ENCODE results near the gene ZYX.
"Not testable (repeated sequence)": the region's sequence is repeated elsewhere in the genome, so short reads cannot be mapped to it uniquely, and the experiment has no call there.

Gene ZYX

DNA sequence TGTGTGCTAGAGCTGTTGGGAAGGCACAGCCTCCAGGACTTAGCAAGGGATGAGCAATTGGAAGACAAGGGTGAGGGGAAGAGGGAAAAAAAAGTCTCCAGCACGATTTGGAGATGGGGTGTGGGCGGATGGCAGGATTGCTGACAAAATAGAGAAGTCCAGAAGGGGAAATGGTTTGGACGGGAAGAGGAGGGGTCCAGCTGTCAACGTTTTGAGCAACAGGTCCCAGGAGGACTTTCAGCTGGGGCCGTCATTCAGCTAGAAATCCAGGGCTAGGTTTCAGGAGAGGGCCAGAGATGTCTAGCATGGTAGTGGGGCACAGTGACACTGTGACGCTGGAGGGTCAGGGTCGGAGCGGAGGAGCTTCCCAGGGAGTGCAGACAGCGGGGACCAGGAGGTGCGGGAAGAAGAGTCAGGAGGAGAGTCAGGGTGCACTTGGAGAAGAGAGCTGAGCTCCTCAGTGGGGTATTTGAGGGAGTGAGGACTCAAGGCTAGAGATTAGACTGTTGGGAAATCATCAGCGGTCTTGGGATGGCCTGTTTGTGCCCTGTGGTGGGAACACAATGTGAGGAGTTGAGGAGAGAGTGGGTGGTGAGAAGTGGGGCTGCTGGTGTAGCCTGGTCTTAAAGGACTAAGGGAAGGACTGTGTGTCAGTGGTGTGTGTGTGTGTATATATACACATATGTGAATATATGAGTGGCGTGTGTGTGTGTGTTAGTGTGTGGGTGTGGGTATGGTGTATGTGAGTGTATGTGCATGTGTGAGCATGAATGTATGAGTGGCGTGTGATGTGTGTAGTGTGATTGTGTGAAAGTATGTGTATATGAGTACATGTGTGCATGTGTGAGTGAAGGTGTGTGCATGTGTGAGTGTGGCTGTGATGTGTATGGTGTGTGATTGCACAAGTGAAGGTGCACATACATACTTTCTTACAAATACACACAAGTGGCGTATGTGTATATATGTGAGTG lies 3.8 kb downstream of the ZYX start:
- DNase-seq, result no peak

DNA sequence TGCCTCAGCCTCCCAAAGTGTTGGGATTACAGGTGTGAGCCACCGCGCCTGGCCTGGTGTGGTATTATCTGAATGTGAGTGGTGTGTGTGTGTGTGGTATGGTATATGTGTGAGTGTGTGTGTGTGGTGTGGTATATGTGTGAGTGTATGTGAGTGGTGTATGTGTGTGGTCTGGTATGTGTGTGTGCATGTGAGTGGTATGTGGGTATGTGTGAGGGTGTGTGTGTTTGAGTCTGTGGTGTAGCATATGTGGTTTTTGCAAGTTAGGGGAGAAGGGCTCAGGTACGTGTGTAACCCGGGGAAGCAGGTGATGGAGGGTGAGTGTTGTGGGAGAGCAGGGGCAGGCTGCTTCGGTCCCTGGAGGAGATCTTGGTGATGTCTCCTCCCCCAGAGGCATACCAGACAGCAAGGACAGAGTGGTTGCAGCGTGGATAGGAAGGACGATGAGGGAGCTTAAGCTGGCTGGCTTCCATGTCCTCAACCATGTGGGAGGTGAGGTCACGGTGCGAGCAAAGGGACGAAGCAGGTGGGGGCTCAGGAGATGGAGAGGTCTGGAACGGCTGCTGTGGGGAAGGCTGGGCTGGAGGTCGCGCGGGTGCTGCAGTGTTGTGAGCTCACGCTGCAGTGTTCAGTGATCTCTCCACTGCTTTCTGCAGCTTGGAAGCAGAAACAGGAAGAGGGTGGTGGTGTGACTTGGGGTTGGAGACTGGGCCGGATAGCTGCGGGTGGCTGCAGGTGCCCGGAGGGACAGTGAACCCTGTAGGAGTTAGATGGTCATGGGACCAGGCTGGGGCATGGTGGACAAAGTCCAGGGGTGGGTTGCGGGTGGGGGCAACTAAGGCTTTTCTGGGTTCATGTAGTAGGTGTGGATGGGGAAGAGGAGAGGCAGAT lies 5.0 kb downstream of the ZYX start:
- DNase-seq, result no peak

DNA sequence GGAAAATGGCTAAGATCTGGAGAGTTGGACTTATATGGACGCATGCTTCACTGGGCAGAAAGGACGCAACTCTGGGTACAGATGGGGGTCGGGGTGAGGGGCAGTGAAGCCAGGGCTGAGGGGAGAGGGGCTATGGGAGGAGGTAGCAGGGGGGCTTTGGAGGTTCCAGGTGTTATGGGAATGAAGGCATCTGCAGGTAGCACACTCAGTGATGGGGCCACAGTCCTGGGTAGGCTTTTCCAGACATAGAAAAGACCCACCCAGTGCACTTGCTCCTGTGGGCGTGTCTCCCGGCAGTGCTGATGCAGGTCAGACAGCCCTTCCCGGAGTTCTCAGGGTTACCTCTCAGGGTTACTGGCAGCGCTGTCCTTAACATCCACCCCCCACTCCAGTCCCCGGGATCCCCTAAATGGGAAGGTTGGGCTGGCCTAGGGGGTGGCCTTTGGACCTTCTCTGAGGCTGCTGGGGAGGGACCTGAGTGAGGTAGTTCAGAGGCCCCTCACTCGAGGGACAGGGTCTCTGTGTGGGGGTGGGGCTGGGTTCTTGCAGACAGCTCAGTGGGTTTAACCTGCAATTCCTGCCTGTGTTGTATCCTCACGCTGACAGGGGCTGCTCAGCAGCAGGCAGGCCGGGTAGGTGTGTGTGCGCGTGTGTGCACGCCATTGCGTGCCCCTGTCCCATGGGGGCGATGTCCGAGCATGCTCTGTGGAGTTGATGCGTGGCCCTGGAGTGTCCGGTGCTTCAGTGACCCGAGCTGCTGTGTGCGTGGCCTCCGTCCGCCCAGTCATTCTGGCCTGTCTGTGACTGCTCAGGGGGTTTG lies 6.2 kb downstream of the ZYX start:
- no peak for DNase-seq

DNA sequence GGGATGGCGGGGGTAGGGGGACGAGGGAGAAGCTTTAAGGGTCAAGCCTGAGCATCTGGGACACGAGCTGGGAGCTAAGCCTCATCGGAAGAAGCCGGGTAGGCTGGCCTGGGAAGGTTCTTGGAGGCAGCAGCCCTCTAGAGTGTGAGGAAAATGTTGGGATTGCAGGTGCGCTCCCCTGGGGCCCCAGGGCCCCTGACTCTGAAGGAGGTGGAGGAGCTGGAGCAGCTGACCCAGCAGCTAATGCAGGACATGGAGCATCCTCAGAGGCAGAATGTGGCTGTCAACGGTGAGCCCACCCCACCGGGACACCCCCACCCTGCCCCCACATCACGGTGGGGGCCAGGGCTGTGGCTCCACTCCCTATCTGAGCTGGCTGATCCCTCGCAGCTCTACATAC lies 6.9 kb downstream of the ZYX start:
- no peak for DNase-seq

DNA sequence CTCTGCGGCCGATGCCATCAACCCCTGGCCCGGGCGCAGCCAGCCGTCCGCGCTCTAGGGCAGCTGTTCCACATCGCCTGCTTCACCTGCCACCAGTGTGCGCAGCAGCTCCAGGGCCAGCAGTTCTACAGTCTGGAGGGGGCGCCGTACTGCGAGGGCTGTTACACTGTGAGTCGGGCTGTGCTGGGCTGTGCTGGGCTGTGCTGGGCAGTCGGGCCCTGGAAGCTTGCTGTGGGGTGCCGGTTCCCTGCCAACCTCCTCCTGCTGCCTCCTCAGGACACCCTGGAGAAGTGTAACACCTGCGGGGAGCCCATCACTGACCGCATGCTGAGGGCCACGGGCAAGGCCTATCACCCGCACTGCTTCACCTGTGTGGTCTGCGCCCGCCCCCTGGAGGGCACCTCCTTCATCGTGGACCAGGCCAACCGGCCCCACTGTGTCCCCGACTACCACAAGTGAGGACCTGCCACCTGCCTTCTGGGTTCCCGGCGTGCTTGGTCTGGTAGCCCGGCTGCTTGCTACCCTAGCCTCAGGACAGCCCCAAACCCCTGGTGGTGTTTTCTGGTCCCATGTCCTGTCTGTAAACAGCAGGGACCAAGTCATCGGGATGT lies 7.5 kb downstream of the ZYX start:
- DNase-seq, result no peak

DNA sequence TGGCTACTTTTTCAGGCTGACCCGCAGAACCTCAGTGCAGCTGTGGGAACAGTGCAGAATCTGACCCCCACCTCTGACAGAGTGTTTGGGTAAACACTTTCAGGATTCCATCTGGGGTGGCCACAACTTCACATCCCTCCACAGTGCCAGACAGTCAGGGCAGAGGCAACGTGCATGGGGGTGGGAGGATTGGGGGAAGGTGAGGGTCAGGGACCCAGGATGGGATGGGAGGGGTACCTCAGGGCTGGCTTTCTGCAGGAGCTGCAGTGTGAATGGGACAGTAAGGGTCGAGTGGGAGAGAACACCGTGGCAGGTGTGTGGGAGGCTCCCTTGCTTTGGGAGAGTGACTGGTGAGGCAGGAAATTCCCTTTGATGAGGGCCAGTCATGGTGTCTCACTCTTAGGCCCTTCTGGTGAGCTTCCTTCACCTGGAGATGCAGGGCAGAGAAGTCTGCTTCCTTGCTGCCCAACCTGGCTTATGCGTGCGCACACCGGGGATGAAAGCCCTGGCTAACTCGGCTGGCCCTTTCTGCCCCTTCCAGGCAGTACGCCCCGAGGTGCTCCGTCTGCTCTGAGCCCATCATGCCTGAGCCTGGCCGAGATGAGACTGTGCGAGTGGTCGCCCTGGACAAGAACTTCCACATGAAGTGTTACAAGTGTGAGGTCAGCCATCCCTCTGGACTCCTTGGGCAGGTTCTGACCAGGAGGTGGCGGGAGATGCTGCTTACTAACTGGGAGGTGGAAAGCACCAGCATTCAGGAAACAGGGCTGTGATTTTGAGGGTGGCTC lies 8.4 kb downstream of the ZYX start:
- DNase-seq, result no peak

DNA sequence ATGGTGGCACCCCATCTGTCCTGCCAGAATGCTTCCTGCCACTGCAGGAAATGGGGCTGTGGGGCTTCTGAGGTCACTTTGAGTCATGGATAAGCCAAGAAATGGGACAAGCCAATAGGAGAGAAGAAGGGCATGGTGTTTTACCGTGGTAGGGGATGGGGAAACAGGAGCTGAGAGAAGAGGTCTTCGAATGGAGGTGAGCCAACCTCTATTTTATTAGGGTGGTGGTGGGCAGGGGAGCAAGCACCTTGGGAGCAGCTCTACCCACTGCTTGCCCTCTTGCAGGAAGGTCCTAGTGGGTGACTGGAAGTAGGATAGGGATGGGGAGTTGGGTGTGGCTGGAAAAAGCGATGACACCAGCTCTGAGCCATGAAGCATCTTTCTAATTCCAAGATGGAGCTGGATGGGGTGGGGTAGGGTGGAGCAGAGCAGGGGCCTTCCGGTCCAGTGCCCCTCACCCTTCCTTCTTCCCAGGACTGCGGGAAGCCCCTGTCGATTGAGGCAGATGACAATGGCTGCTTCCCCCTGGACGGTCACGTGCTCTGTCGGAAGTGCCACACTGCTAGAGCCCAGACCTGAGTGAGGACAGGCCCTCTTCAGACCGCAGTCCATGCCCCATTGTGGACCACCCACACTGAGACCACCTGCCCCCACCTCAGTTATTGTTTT lies 9.1 kb downstream of the ZYX start:
- DNase-seq, result no peak

DNA sequence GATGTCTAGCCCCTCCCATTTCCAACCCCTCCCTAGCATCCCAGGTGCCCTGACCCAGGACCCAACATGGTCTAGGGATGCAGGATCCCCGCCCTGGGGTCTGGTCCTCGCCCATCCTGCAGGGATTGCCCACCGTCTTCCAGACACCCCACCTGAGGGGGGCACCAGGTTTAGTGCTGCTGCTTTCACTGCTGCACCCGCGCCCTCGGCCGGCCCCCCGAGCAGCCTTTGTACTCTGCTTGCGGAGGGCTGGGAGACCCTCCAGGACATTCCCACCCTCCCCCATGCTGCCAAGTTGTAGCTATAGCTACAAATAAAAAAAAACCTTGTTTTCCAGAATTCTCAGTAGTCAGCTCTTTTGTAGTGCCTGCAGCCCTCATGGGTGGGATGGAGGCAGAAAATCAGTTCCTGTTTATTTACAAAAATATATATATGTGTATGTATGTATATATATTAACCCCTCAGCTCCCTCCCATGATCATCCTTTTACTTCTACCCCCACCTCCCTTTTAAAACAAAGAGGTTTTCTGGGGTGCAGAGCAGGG lies 9.7 kb downstream of the ZYX start:
- DNase-seq, result no peak

DNA sequence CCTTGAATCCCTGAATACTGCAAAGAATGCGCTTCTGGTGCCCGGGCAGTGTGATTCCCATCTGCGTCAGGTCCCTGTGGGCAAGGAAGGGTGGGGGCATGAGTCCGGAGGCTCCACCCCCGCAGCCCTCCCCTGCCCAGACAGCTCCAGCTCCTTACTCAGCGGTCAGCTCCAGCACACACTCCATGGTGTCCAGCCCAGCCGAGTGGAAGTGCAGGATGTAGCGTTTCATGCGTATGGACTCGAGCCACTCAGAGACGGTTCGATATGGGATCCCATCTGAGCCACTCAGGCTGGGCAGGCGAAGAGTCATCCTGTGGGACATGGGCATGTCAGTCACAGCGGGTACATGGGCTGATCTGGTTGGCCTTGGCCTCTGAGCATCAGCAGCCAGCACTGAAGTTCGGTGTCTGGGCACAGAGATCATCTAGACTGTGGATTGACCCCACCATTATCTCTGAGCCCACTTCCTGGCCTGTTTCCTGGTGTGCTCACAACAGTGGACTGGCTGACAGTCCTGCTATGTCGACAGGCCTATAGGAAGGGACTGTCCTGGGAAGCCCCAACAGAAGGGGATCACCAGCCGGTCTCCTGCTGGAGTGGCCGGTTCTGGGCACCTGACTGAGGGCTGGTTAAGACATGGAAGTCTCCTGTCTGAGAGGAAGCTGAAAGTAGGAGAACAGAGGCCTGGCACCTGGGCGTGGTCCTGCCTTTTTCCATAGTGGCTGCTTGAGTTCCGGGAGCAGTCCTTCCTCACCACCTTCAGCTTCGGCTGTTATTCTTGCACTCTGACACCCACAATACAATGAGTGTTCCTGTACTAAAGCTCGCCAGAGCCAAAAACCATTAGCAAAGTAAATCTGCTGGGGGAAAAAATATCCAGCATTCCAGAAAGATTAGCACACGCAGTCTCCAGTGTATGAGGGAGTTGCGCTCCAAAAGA lies 10.6 kb downstream of the ZYX start:
- DNase-seq, result no peak

DNA sequence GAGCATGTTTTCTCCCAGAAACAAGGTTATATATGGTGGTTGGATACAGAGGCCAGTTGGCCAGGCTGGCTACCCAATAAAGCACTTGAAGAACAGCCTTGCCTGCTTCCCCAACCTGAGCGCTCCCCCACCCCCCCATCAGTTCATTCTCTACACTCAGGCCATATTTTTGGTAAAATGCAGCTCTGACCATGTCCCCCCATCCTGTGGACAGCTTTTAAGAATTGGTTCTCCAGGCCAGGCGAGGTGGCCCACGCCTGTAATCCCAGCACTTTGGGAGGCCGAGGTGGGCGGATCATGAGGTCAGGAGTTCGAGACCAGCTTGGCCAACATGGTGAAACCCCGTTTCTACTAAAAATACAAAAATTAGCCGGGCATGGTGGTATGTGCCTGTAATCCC lies 11.3 kb downstream of the ZYX start:
- DNase-seq, result not testable (repeated sequence)

DNA sequence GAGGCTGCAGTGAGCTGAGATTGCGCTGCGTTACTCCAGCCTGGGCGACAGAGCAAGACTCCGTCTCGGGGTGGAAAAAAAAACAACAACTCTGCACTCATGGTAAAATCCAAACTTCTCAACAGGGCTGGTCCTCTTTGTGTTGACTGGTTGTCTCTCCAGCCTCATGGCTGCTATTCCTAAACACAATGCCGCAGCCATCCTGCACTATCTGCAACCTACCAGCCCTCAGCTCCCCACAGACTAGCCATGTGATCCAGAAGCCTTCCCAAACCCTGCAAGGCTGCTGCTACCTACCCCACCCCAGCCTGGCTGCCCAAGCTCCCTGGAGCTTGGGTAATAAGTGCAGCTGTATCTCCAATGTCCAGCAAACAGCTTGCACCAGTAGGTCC lies 11.7 kb downstream of the ZYX start:
- DNase-seq, result no peak

DNA sequence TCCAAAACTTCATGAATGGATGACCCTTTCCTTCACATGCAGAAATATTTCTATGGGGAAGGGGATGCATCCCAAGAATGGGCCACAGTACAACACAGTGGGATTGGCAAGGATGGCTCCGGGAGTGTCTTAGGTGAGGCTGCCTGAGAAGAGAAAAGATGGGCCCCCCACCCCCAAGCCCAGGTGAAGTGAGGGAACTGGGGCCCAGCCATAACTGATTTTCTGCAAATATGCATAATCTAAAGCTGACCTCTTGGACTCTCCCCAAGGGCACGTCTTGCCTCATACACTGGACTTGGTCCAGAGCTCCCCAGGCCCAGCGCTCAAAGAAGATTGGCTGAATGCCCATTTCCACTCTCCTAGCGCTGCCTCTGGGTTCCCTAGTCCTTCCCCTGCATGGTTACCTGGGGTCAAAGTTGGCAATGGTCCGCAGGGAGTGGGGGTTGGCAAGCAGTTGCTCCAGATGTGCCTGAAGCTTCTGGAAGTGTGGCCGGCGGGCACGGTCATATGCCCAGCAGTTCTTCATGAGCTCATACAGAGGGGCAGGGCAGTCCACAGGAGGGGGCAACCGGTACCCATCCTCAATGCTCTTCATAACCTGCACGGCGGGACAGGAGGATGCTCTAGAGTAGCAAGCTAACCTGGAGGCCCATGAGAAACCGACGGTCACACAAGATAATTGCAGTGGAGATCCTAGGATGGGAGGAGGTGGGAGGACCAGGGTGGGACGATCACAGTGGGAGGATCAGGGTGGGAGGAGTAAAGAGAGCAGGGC lies 12.3 kb downstream of the ZYX start:
- DNase-seq, result no peak

DNA sequence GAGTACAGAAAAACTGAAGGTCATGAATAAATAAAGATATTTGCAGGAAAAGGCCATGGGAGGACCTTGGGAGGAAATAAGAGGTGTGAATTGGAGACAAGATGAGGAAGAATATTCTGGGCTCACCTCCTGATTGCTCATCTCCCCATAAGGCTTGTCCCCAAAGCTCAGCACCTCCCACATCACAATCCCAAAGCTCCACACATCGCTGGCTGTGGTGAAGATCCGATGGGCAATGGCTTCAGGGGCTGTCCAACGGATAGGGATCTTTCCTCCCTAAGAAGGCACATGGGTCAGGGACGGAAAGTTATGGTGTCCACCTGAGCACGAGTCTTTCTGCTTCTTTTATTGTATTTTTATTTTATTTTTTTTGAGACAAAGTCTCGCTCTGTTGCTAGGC lies 12.9 kb downstream of the ZYX start:
- DNase-seq, result no peak

DNA sequence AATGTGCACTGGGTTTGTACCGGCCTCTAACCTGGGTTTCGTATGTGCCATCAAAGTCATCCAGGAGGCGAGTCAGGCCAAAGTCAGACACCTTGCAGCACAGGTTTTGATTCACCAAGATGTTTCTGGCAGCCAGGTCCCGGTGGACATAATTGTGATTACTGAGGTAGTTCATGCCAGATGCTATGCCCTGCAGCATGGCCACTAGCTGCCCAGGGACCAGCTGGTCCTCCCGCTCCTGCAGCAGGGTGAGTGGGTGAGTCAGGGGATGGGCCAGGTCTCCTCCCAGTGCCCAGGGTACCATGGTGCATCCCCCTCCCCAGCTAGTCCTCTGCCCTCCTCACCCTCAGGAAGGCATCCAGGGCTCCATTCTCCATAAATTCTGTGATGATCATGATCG lies 13.6 kb downstream of the ZYX start:
- no peak for DNase-seq

DNA sequence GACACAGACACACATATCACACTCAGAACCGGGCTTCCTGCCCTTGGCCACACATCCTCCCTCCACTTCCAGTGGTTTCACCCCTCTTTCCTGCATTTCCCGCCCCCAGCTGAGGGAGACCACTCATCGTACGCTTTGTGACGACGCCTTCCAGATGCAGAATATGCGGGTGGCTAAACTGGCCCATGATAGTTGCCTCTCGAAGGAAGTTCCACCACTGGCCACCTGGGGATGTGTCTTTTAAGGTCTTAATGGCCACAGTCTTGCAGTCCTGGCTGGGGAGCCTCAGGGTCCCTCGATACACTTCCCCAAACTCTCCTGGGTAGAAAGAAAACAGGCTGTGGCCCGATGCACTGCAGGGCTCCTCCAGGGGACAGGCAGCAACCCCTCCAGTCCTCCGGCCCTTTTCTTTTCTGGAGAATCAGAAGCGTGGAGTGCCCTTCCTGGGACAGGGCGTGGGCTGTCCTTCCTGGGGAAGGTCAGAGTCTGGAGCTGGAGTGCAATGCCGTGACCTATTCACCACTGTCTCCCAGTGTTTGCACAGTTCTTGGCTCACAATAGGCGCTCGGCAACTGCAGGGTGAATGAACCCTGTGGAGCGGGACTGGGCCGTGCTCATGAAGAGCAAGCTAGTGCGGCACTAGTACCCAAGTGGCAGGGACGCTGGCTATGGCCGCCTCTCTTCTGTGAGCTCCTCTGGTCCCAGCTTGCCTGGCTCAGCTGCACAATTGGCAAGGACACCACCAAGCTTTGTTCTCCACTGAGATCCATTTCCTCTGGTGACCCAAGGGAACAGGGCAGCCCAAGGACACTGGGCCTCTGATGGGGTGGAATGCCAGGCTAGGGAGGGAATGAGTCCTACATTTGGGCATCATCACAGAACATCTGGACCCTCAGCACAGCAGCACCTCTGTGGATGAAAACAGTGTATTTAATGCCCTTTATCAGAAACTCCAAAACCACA lies 14.3 kb downstream of the ZYX start:
- no peak for DNase-seq

DNA sequence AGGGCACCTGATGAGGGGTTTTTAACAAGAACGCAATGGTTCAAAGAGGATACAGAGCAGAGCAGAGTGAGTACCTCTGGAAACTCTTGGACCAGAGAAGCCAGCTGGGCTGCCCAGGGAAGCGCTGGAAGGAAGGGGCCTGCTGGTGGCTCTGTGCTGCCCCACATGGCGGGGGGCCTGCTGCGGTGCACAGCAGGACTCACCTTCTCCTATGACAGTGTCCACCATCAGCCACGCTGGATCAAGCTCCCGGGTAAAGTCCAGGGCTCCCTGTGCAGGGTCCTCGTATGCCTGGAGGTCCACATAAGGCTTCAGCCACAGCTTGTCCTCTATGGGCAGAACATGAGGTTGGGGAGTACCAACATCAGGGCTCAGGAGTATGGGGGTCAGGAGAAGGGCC lies 15.0 kb downstream of the ZYX start:
- DNase-seq, result no peak
